ENCODE data around the gene METTL25. TPM values are rescaled to one million over a fixed set of nuclear protein-coding genes. Genes with fewer than 3 reads are reported as not detected.
A peak's percentile ranks its signal among the peaks of the same experiment; 100 is the strongest.

The METTL25 gene
- total and polyA plus RNA-seq, 2 experiments from 2014 or later, result 7.6 to 14.3 TPM

DNA sequence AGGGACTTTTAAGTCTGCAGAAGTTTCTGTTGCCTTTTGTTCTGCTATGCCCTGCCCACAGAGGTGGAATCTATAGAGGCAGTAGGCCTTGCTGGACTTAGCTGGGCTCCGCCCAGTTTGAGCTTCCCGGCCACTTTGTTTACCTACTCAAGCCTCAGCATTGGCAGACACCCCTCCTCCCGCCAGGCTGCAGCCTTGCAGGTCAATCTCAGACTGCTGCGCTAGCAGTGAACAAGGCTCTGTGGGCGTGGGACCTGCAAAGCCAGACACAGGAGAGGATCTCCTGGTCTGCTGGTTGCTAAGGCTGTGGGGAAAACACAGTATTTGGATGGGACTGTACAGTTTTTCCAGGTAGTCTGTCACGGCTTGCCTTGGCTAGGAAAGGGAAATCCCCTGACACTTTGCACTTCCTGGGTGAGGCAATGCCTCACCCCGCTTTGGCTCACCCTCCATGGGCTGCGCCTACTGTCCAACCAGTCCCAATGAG, 43.9 kb upstream of the METTL25 start:
- Histone ChIP-seq H3K79me2 (replicated peaks; ENCODE audit: insufficient read depth) (no peaks in the 10 kb centered on the region), H2AFZ (peak overlapping the region; percentile 38; the same call in 1 of the 2 replicates), H3K27me3 (ENCODE audit: insufficient read depth) (no peaks in the 10 kb centered on the region), H3K4me1 (ENCODE audit: insufficient read depth) (no peaks in the 10 kb centered on the region), H3K9me2 (ENCODE audit: insufficient read depth) (no peaks in the 10 kb centered on the region), H3K4me3 (peak overlapping the region; percentile 53; the same call in 1 of the 2 replicates), H3F3A (replicated peaks; ENCODE audit: low read depth) (no peaks in the 10 kb centered on the region), H4K20me1 (replicated peaks; ENCODE audit: insufficient read depth) (no peaks in the 10 kb centered on the region), H3K36me3 (ENCODE audit: insufficient read depth) (no peaks in the 10 kb centered on the region), H3K27ac (ENCODE audit: low read depth) (no peak overlapping the region), H3K4me2 (peak overlapping the region; percentile 76; the same call in 1 of the 2 replicates)
- no peaks in the 10 kb centered on the region for H3K36me3 Mint-ChIP-seq (ENCODE audit: low read depth)
- peaks cover 2% of the 10 kb centered on the region for H3K27me3 Mint-ChIP-seq (ENCODE audit: insufficient read depth, low read depth, poor library complexity)
- peaks cover 6% of the 10 kb centered on the region; the same call in 2 of the 3 replicates for H3K9me3 Mint-ChIP-seq
- peak; percentile 82 for DNase-seq (ENCODE audit: low spot score)
- H3K4me1 Mint-ChIP-seq, result peaks cover 12% of the 10 kb centered on the region
- TF ChIP-seq NANOG (IDR thresholded peaks at IDR 0.05; ENCODE audit: borderline replicate concordance) (no peak), ETS1 (IDR thresholded peaks at IDR 0.05) (no peak), ZNF114 (CRISPR knock-in tag; IDR thresholded peaks at IDR 0.05) (no peak), CREB1 (CRISPR knock-in tag; IDR thresholded peaks at IDR 0.05; ENCODE audit: low read depth) (no peak), POLR2AphosphoS5 (IDR thresholded peaks at IDR 0.05; ENCODE audit: low read depth) (0 out of 2 replicates have a peak, but pooled peaks have one; percentile 25), STAT1 (IDR thresholded peaks at IDR 0.05; ENCODE audit: unreplicated experiment) (no peak), EZH2phosphoT487 (IDR thresholded peaks at IDR 0.05; ENCODE audit: unreplicated experiment) (no peak)
- TF ChIP-seq, protein P1, sequence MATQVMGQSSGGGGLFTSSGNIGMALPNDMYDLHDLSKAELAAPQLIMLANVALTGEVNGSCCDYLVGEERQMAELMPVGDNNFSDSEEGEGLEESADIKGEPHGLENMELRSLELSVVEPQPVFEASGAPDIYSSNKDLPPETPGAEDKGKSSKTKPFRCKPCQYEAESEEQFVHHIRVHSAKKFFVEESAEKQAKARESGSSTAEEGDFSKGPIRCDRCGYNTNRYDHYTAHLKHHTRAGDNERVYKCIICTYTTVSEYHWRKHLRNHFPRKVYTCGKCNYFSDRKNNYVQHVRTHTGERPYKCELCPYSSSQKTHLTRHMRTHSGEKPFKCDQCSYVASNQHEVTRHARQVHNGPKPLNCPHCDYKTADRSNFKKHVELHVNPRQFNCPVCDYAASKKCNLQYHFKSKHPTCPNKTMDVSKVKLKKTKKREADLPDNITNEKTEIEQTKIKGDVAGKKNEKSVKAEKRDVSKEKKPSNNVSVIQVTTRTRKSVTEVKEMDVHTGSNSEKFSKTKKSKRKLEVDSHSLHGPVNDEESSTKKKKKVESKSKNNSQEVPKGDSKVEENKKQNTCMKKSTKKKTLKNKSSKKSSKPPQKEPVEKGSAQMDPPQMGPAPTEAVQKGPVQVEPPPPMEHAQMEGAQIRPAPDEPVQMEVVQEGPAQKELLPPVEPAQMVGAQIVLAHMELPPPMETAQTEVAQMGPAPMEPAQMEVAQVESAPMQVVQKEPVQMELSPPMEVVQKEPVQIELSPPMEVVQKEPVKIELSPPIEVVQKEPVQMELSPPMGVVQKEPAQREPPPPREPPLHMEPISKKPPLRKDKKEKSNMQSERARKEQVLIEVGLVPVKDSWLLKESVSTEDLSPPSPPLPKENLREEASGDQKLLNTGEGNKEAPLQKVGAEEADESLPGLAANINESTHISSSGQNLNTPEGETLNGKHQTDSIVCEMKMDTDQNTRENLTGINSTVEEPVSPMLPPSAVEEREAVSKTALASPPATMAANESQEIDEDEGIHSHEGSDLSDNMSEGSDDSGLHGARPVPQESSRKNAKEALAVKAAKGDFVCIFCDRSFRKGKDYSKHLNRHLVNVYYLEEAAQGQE (IDR thresholded peaks at IDR 0.05; ENCODE audit: unreplicated experiment), result no peak
- peak overlapping the region; percentile 62 for H3K4me3 Mint-ChIP-seq
- no peak overlapping the region; the same call in 1 of the 2 replicates for H3K27ac Mint-ChIP-seq
- peak; percentile 100 for ATAC-seq

DNA sequence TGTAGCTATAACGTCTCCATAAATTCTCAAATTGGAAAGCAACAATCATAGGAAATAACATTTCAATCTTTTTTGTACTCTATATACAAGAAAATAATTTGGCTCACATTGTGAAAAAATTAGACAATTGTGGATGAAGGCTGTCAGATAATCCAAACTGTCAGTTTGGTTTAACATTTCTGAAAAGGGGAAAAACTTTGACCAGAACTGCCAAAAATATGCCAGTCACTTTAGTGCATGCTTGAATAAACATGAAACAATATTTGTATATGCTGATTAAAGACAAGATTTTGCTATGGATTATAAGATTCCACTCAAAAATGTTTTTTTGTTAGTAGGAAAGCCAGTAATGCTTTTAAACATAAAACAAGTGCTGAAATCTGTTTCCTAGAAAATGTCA, 39.1 kb upstream of the METTL25 start:
- Histone ChIP-seq H3K4me2 (no peak overlapping the region), H3K9me2 (ENCODE audit: insufficient read depth) (no peaks in the 10 kb centered on the region), H3K27ac (ENCODE audit: low read depth) (no peak overlapping the region), H3F3A (replicated peaks; ENCODE audit: low read depth) (no peaks in the 10 kb centered on the region), H3K4me1 (ENCODE audit: insufficient read depth) (no peaks in the 10 kb centered on the region), H4K20me1 (replicated peaks; ENCODE audit: insufficient read depth) (no peaks in the 10 kb centered on the region), H3K4me3 (no peak overlapping the region), H3K27me3 (ENCODE audit: insufficient read depth) (no peaks in the 10 kb centered on the region), H2AFZ (no peak overlapping the region), H3K36me3 (ENCODE audit: insufficient read depth) (no peaks in the 10 kb centered on the region), H3K79me2 (replicated peaks; ENCODE audit: insufficient read depth) (no peaks in the 10 kb centered on the region)
- H3K36me3 Mint-ChIP-seq (ENCODE audit: low read depth), result no peaks in the 10 kb centered on the region
- ATAC-seq, result no peak
- H3K4me1 Mint-ChIP-seq, result peaks cover 6% of the 10 kb centered on the region; the same call in 2 of the 3 replicates
- H3K27ac Mint-ChIP-seq, result no peak overlapping the region
- no peaks in the 10 kb centered on the region; the same call in 2 of the 3 replicates for H3K9me3 Mint-ChIP-seq
- no peak overlapping the region for H3K4me3 Mint-ChIP-seq
- peaks cover 2% of the 10 kb centered on the region for H3K27me3 Mint-ChIP-seq (ENCODE audit: insufficient read depth, low read depth, poor library complexity)
- DNase-seq (ENCODE audit: low spot score), result no peak
- TF ChIP-seq STAT1 (IDR thresholded peaks at IDR 0.05; ENCODE audit: unreplicated experiment), result no peak
- TF ChIP-seq ZNF331 (CRISPR knock-in tag; IDR thresholded peaks at IDR 0.05; ENCODE audit: low read depth), result no peak
- no peak for TF ChIP-seq JUNB (IDR thresholded peaks at IDR 0.05; ENCODE audit: unreplicated experiment)
- TF ChIP-seq POLR2AphosphoS5 (IDR thresholded peaks at IDR 0.05; ENCODE audit: low read depth), result no peak
- no peak for TF ChIP-seq NANOG (IDR thresholded peaks at IDR 0.05; ENCODE audit: borderline replicate concordance)
- TF ChIP-seq ETS1 (IDR thresholded peaks at IDR 0.05), result no peak
- no peak for TF ChIP-seq EZH2phosphoT487 (IDR thresholded peaks at IDR 0.05; ENCODE audit: unreplicated experiment)
